CD14-positive monocyte (primary cell): Measurements from ENCODE around the gene LTBP3. TPM values are rescaled to one million over a fixed set of nuclear protein-coding genes. Genes with fewer than 3 reads are reported as not detected.
A peak's percentile ranks its signal among the peaks of the same experiment; 100 is the strongest.

Experiments
- DNase-seq, 3 donors: peaks; one replicate each; pipeline ENCODE4 v3.0.0-alpha.2; 2011 to 2022
- H2AFZ ChIP-seq: 2 replicates; pipeline ENCODE4 v1.6.0; 2012; ENCODE audit warnings: mild to moderate bottlenecking, low read depth, low read length, inconsistent platforms; ENCODE audit not compliant: insufficient read depth, poor library complexity, severe bottlenecking
- H3K27ac ChIP-seq, 2 donors: 1 replicate in 1 of 2; 2 replicates in 1 of 2; pipeline ENCODE4 v1.5.1; 2012 to 2013; ENCODE audit warnings: low read length in 2 of 2, control low read depth in 1 of 2, inconsistent platforms in 1 of 2, low read depth in 1 of 2, mild to moderate bottlenecking in 1 of 2
- H3K27me3 ChIP-seq, 2 donors: one replicate each; pipeline versions ENCODE4 v1.6.0 to v1.6.1; 2011 to 2013; ENCODE audit warnings: low read length in 2 of 2; ENCODE audit not compliant: control insufficient read depth in 2 of 2, insufficient read depth in 2 of 2
- H3K36me3 ChIP-seq, 2 donors: replicated peaks in 1 of 2; 1 replicate in 1 of 2; 2 replicates in 1 of 2; pipeline versions ENCODE4 v1.5.1 to v1.6.1; 2012 to 2013; ENCODE audit warnings: low read length in 2 of 2, control low read depth in 1 of 2, inconsistent platforms in 1 of 2, mild to moderate bottlenecking in 1 of 2; ENCODE audit not compliant: insufficient read depth in 2 of 2, control insufficient read depth in 1 of 2
- H3K4me1 ChIP-seq, 2 donors: 1 replicate in 1 of 2; 2 replicates in 1 of 2; pipeline versions ENCODE4 v1.5.1 to v1.6.1; 2012 to 2013; ENCODE audit warnings: low read length in 2 of 2, control low read depth in 1 of 2, inconsistent platforms in 1 of 2, mild to moderate bottlenecking in 1 of 2, moderate library complexity in 1 of 2; ENCODE audit not compliant: insufficient read depth in 2 of 2, control insufficient read depth in 1 of 2
- H3K4me2 ChIP-seq: replicated peaks from 2 replicates; pipeline ENCODE3; 2012; ENCODE audit warnings: low read length, moderate library complexity, mild to moderate bottlenecking; ENCODE audit not compliant: poor library complexity, severe bottlenecking; ENCODE audit errors: extremely low read depth
- H3K4me3 ChIP-seq, 3 experiments: fragments of 200-600 bp in 1 of 3; sonication (generic) in 1 of 3; replicated peaks in 1 of 3; 1 replicate in 2 of 3; 2 replicates in 1 of 3; pipeline ENCODE4 v1.5.1; 2011 to 2013; ENCODE audit warnings: low read length in 3 of 3, mild to moderate bottlenecking in 3 of 3, control low read depth in 2 of 3, low read depth in 2 of 3, inconsistent platforms in 1 of 3, moderate library complexity in 1 of 3
- H3K79me2 ChIP-seq: 2 replicates; pipeline ENCODE4 v1.6.0; 2012; ENCODE audit warnings: mild to moderate bottlenecking, control low read depth, inconsistent platforms, low read length, moderate library complexity; ENCODE audit not compliant: insufficient read depth
- H3K9ac ChIP-seq: 2 replicates; pipeline ENCODE4 v1.6.0; 2017; ENCODE audit warnings: low read length, mild to moderate bottlenecking; ENCODE audit not compliant: insufficient read depth, poor library complexity, severe bottlenecking
- H3K9me3 ChIP-seq, 2 donors: replicated peaks in 1 of 2; 1 replicate in 1 of 2; 2 replicates in 1 of 2; pipeline versions ENCODE4 v1.5.1 to v1.6.1; 2012 to 2013; ENCODE audit warnings: low read length in 2 of 2, control low read depth in 1 of 2; ENCODE audit not compliant: control insufficient read depth in 1 of 2, insufficient read depth in 1 of 2
- H4K20me1 ChIP-seq: 2 replicates; pipeline ENCODE4 v1.6.0; 2012; ENCODE audit warnings: mild to moderate bottlenecking, low read length, control low read depth, moderate library complexity; ENCODE audit not compliant: insufficient read depth
- H3K27ac Mint-ChIP-seq, 7 donors: one replicate each; pipeline ENCODE4 v1.8.0; 2020; ENCODE audit warnings: mild to moderate bottlenecking in 7 of 7, mixed read lengths in 7 of 7, moderate library complexity in 6 of 7, inconsistent platforms in 2 of 7
- H3K27me3 Mint-ChIP-seq, 3 donors: one replicate each; pipeline ENCODE4 v1.8.0; 2021 to 2022; ENCODE audit warnings: low read depth in 3 of 3, mild to moderate bottlenecking in 3 of 3, mixed read lengths in 3 of 3, moderate library complexity in 3 of 3, inconsistent platforms in 1 of 3
- H3K36me3 Mint-ChIP-seq, 2 donors: one replicate each; pipeline ENCODE4 v1.8.0; 2020; ENCODE audit warnings: mixed read lengths in 2 of 2, inconsistent platforms in 1 of 2, mild to moderate bottlenecking in 1 of 2
- H3K4me1 Mint-ChIP-seq: one replicate; pipeline ENCODE4 v1.8.0; 2020; ENCODE audit warnings: mild to moderate bottlenecking, mixed read lengths
- H3K4me3 Mint-ChIP-seq, 2 donors: one replicate each; pipeline ENCODE4 v1.8.0; 2020; ENCODE audit warnings: mild to moderate bottlenecking in 2 of 2, mixed read lengths in 2 of 2, moderate library complexity in 1 of 2
- H3K9me3 Mint-ChIP-seq, 7 donors: one replicate each; pipeline ENCODE4 v1.8.0; 2020 to 2022; ENCODE audit warnings: mixed read lengths in 7 of 7, mild to moderate bottlenecking in 6 of 7, moderate library complexity in 6 of 7, inconsistent platforms in 2 of 7
- WGBS: methylation state at CpG from one replicate; pipeline ENCODE4 v1.1.5; 2013; ENCODE audit warnings: missing lambda C conversion rate; ENCODE audit not compliant: insufficient coverage; 5-methylcytosine and 5-hydroxymethylcytosine counted together
- intact Hi-C, 2 donors: fragments of 100-400 bp; cut with micrococcal nuclease; formaldehyde crosslinking; loops; one replicate each; pipeline versions ENCODE4 v1.15.0 to v1.15.1; 2023
- polyA plus RNA-seq, 3 donors: library from polyadenylated mRNA; depleted of rRNA in 1 of 3; unstranded in 2 of 3; stranded (reverse) in 1 of 3; fragments of 300-500 nt in 2 of 3; fragments of >200 nt in 1 of 3; fragmentation: Illumina TruSeq in 2 of 3; gene quantifications; 1 replicate in 2 of 3; 2 replicates in 1 of 3; pipeline ENCODE4 v1.2.3, GENCODE V29; 2012 to 2021
- TF ChIP-seq, protein P1 (sequence below): fragments of 200-600 bp; IDR thresholded peaks from one replicate; pipeline ENCODE4 v1.8.0; 2022; ENCODE audit warnings: antibody characterized with exemption, mild to moderate bottlenecking

Gene LTBP3
- polyA plus RNA-seq, 3 donors, result 3.4 to 19.4 (median 4.6) TPM

DNA sequence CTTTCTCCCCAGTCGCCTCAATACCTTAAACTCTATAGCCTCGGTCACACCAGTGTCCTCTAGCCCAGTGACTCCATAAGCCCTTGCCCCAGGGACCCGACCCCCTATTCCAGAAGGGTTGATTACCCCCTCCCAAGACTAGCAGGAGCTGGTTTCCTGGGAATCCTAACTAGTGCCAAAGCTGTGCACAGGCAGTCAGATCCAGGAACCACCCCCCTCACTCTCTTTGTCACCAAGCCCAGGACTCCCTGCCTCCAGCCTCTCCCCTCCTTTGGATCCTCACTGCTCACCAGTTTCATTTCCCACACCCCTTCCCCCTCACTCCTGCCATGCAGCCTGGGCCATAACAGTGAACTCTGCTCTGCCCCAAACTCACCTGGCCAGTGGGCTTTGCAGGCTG, 9.8 kb downstream of the LTBP3 start:
- no peak overlapping the region for H3K9ac ChIP-seq
- H3K4me2 ChIP-seq, result no peak overlapping the region
- TF ChIP-seq, protein P1, sequence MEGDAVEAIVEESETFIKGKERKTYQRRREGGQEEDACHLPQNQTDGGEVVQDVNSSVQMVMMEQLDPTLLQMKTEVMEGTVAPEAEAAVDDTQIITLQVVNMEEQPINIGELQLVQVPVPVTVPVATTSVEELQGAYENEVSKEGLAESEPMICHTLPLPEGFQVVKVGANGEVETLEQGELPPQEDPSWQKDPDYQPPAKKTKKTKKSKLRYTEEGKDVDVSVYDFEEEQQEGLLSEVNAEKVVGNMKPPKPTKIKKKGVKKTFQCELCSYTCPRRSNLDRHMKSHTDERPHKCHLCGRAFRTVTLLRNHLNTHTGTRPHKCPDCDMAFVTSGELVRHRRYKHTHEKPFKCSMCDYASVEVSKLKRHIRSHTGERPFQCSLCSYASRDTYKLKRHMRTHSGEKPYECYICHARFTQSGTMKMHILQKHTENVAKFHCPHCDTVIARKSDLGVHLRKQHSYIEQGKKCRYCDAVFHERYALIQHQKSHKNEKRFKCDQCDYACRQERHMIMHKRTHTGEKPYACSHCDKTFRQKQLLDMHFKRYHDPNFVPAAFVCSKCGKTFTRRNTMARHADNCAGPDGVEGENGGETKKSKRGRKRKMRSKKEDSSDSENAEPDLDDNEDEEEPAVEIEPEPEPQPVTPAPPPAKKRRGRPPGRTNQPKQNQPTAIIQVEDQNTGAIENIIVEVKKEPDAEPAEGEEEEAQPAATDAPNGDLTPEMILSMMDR, result no peak
- no peaks in the 10 kb centered on the region for H3K79me2 ChIP-seq
- no peaks in the 10 kb centered on the region for H3K27me3 ChIP-seq
- no peak overlapping the region for H3K4me3 Mint-ChIP-seq
- no peak overlapping the region for H3K27ac ChIP-seq
- H4K20me1 ChIP-seq, result no peaks in the 10 kb centered on the region
- intact Hi-C loops, result loop anchor here in 1 of 2 donors (10.0 kb wide), 1 partner anchor 66 kb away; the partner anchor contains the start of genes MAP3K11 and PCNX3
- no peaks in the 10 kb centered on the region for H3K36me3 Mint-ChIP-seq
- no peaks in the 10 kb centered on the region for H3K9me3 ChIP-seq
- H3K36me3 ChIP-seq, result no peaks in the 10 kb centered on the region
- no peak overlapping the region for H3K27ac Mint-ChIP-seq
- H3K4me1 ChIP-seq, result peaks cover 19 to 29% of the 10 kb centered on the region in 2 donors
- peaks cover 15 to 18% (median 16%) of the 10 kb centered on the region in 3 donors for H3K27me3 Mint-ChIP-seq
- WGBS, result 93% methylated on average over 3 of the region's 3 CpGs
- peaks cover 0 to 2% (median 0%) of the 10 kb centered on the region in 7 donors for H3K9me3 Mint-ChIP-seq
- H3K4me3 ChIP-seq, result no peak overlapping the region
- H3K4me1 Mint-ChIP-seq, result peaks cover 39% of the 10 kb centered on the region
- DNase-seq, result no peak
- no peak overlapping the region for H2AFZ ChIP-seq

DNA sequence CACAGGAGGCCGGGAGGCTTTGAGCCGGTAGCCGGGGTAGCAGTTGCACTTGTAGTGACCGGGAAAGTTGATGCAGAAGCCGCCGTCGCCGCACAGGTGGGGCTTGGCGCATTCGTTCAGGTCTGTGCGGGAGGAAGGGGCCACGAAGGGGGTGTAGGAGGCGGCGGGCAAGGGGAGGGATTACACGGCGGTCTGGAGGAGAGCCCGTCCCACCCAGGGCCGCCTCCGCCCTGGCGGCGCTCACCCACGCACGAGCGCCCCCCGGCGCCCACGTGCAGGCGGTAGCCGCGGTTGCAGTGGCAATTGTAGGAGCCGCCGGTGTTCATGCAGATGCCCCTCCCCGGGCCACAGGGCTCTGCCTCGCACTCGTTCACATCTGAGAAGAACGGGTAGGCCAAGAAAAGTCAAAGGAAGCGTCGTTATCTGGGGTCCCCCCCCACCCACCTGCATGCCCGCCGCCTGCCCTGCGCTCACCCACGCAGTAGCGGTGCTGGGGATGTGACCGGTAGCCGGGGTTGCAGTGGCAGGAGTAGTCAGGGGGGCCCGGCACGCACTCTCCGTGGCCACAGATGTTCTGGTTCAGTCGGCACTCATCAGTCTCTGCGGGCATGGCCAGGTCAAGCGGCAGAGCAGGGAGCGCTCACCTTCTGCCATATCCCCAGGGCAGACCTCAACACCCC, 10.6 kb downstream of the LTBP3 start:
- intact Hi-C loops, result loop anchor here in 1 of 2 donors (10.0 kb wide), 1 partner anchor 67 kb away; the partner anchor contains the start of genes MAP3K11 and PCNX3
- no peak overlapping the region for H3K4me3 ChIP-seq
- no peak overlapping the region for H3K9ac ChIP-seq
- no peaks in the 10 kb centered on the region for H3K27me3 ChIP-seq
- peaks cover 13 to 23% of the 10 kb centered on the region in 2 donors for H3K4me1 ChIP-seq
- H3K36me3 Mint-ChIP-seq, result no peaks in the 10 kb centered on the region
- H3K27ac ChIP-seq, result no peak overlapping the region
- no peak for DNase-seq
- peaks cover 0 to 2% (median 0%) of the 10 kb centered on the region in 7 donors for H3K9me3 Mint-ChIP-seq
- peaks cover 17 to 18% (median 18%) of the 10 kb centered on the region in 3 donors for H3K27me3 Mint-ChIP-seq
- H3K79me2 ChIP-seq, result no peaks in the 10 kb centered on the region
- H4K20me1 ChIP-seq, result no peaks in the 10 kb centered on the region
- H3K4me3 Mint-ChIP-seq, result no peak overlapping the region
- no peaks in the 10 kb centered on the region for H3K36me3 ChIP-seq
- TF ChIP-seq, protein P1, result no peak
- 84% methylated on average over 46 of the region's 52 CpGs for WGBS
- peaks cover 34% of the 10 kb centered on the region for H3K4me1 Mint-ChIP-seq
- no peak overlapping the region for H3K27ac Mint-ChIP-seq
- peak overlapping the region; percentile 91 for H3K4me2 ChIP-seq
- H2AFZ ChIP-seq, result no peak overlapping the region
- H3K9me3 ChIP-seq, result no peaks in the 10 kb centered on the region
